Tibial nerve (tissue), 3 donors: ENCODE results near the gene ETF1.

Experiments used
- POLR2A ChIP-seq, 2 donors: fragments of 450-650 bp; IDR thresholded peaks; one replicate each; pipeline ENCODE4 v1.6.1; 2017; ENCODE audit warnings: antibody characterized with exemption in 2 of 2, mild to moderate bottlenecking in 2 of 2, moderate library complexity in 2 of 2
- TF ChIP-seq, protein P1 (sequence below), 5 experiments: fragments of 200-600 bp in 3 of 5; fragments of 450-650 bp in 2 of 5; sonication (generic) in 3 of 5; IDR thresholded peaks; one replicate each; pipeline ENCODE4 v1.5.1; 2016 to 2019; ENCODE audit warnings: antibody characterized with exemption in 5 of 5, mild to moderate bottlenecking in 3 of 5, moderate library complexity in 2 of 5

DNA sequence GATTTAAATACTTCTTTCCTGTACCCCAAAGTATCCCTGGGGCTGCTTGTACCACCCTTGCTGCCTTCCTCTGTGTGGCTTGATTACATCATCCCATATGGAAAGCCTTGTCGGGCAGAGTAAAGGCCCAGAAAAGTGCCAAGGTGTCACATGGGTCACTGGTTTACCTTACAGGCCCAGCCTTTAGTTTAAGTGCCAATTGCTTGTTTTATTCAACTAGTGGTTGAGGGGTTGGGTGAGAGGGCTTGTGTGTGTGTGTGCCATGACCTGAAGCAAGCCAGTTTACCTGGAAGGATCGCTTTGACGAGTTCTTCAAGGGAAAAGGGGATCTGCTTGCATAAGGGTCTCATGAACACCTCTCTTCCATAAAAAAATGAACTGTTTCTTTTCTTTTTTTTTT, 39.9 kb upstream of the ETF1 start:
- TF ChIP-seq, protein P1, sequence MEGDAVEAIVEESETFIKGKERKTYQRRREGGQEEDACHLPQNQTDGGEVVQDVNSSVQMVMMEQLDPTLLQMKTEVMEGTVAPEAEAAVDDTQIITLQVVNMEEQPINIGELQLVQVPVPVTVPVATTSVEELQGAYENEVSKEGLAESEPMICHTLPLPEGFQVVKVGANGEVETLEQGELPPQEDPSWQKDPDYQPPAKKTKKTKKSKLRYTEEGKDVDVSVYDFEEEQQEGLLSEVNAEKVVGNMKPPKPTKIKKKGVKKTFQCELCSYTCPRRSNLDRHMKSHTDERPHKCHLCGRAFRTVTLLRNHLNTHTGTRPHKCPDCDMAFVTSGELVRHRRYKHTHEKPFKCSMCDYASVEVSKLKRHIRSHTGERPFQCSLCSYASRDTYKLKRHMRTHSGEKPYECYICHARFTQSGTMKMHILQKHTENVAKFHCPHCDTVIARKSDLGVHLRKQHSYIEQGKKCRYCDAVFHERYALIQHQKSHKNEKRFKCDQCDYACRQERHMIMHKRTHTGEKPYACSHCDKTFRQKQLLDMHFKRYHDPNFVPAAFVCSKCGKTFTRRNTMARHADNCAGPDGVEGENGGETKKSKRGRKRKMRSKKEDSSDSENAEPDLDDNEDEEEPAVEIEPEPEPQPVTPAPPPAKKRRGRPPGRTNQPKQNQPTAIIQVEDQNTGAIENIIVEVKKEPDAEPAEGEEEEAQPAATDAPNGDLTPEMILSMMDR (IDR thresholded peaks at IDR 0.05) = no peak
- TF ChIP-seq POLR2A (IDR thresholded peaks at IDR 0.05) = no peak
